Adrenal gland (tissue), 12 donors: ENCODE measurements around the gene VAPB. TPM values are rescaled to one million over a fixed set of nuclear protein-coding genes. Genes with fewer than 3 reads are reported as not detected.

ENCODE experiments used
- DNase-seq, 7 donors: peaks; one replicate each; pipeline ENCODE4 v3.0.0-alpha.2; 2019 to 2020
- H3K27ac ChIP-seq, 5 donors: fragments of 200-600 bp; sonication (generic) in 4 of 5; 1 replicate in 3 of 5; 2 replicates in 2 of 5; pipeline versions ENCODE4 v1.5.1 to v1.8.0; 2016 to 2020; ENCODE audit warnings: mild to moderate bottlenecking in 1 of 5
- H3K27me3 ChIP-seq: fragments of 200-600 bp; 2 replicates; pipeline ENCODE4 v1.8.0; 2021
- H3K36me3 ChIP-seq, 2 donors: fragments of 200-600 bp; replicated peaks in 1 of 2; 1 replicate in 1 of 2; 2 replicates in 1 of 2; pipeline versions ENCODE4 v1.5.1 to v1.8.0; 2018 to 2022
- H3K4me1 ChIP-seq, 2 donors: fragments of 200-600 bp; replicated peaks in 1 of 2; 1 replicate in 1 of 2; 2 replicates in 1 of 2; pipeline versions ENCODE4 v1.5.1 to v1.8.0; 2018 to 2021
- H3K4me3 ChIP-seq, 4 donors: fragments of 200-600 bp; sonication (generic) in 3 of 4; one replicate each; pipeline ENCODE4 v1.5.1; 2016 to 2018
- H3K9me3 ChIP-seq, 3 donors: fragments of 200-600 bp; sonication (generic) in 1 of 3; replicated peaks in 1 of 3; 1 replicate in 2 of 3; 2 replicates in 1 of 3; pipeline versions ENCODE4 v1.5.1 to v1.8.0; 2016 to 2021
- CTCF ChIP-seq, 6 experiments: fragments of 450-650 bp in 4 of 6; fragments of 200-600 bp in 2 of 6; sonication (generic) in 1 of 6; IDR thresholded peaks; 1 replicate in 5 of 6; 2 replicates in 1 of 6; pipeline versions ENCODE4 v1.5.1 to v1.8.0; 2016 to 2021; ENCODE audit warnings: antibody characterized with exemption in 6 of 6, mild to moderate bottlenecking in 2 of 6, moderate library complexity in 1 of 6
- POLR2A ChIP-seq, 2 donors: fragments of 450-650 bp; IDR thresholded peaks; one replicate each; pipeline ENCODE4 v1.6.1; 2017; ENCODE audit warnings: antibody characterized with exemption in 2 of 2, mild to moderate bottlenecking in 2 of 2, moderate library complexity in 1 of 2
- whole genome bisulfite sequencing, 4 donors: extraction: QIAGEN DNeasy Blood & Tissue Kit in 2 of 4; methylation state at CpG; one replicate each; pipeline versions ENCODE4 v1.1.5 to v1.1.7; 2013 to 2017; 5-methylcytosine and 5-hydroxymethylcytosine counted together
- intact Hi-C, 2 donors: fragments of 100-400 bp; cut with DNase I; formaldehyde crosslinking; loops; one replicate each; pipeline versions ENCODE4 v1.14.1 to v1.15.0; 2022 to 2023
- polyA plus RNA-seq, 3 donors: library from polyadenylated mRNA; stranded (reverse); fragments of 200-250 nt in 2 of 3; fragments of 350-450 nt in 1 of 3; fragmentation: Illumina TruSeq in 1 of 3; extraction: RNeasy Lipid Tissue Mini Kit (QIAGEN cat#74804) in 1 of 3; gene quantifications; one replicate each; pipeline ENCODE4 v1.2.3, GENCODE V29; 2013 to 2014
- total RNA-seq, 9 donors: library from RNA; depleted of rRNA in 4 of 9; stranded (reverse); fragments of >200 nt in 4 of 9; fragments of 120-200 nt in 1 of 9; fragmentation: NEBNext Ultra II Directional in 1 of 9; extraction: Animal tissue kit (Norgen Biotek cat#: 25700) in 1 of 9; gene quantifications; one replicate each; pipeline versions ENCODE4 v1.1.0 to v1.2.4, GENCODE V29; 2013 to 2023
- donor health status: healthy with polysubstance abuse.
- donor health status: Bipolar disorder and iron deficiency.
- donor health status: DM: yes; HTN: yes; CAD: no.
- donor health status: DM: no; HTN: no; CAD: no.
- donor health status: DM: no; HTN: no; CAD: no.
- donor health status: DM: yes; HTN: yes; CAD: no.

The VAPB gene
- total and polyA plus RNA-seq, 12 donors: 24.6 to 162 (median 40.3) TPM

- no peaks in the 10 kb centered on the region for H3K27me3 ChIP-seq
- intact Hi-C loops: no loop called here
- H3K4me1 ChIP-seq: peaks cover 48 to 57% of the 10 kb centered on the region in 2 donors
- TF ChIP-seq POLR2A (IDR thresholded peaks at IDR 0.05) (no peak), CTCF (IDR thresholded peaks at IDR 0.05) (no peak)
- H3K36me3 ChIP-seq: no peaks in the 10 kb centered on the region
- 34 to 46% (median 39%) methylated on average over 4 of the region's 4 CpGs for WGBS, 4 donors
- no peak for DNase-seq
- peak overlapping the region in 4 of 5 donors; percentile 15 to 67 (median 51) for H3K27ac ChIP-seq
- H3K4me3 ChIP-seq: no peak overlapping the region
- no peaks in the 10 kb centered on the region for H3K9me3 ChIP-seq
Observed at GRCh38 chr20:58406422-58407001, 17.5 kb downstream of the VAPB start.

- intact Hi-C loops: no loop called here
- Histone ChIP-seq H3K36me3 (no peaks in the 10 kb centered on the region), H3K4me1 (peaks cover 52 to 55% of the 10 kb centered on the region in 2 donors), H3K27me3 (no peaks in the 10 kb centered on the region), H3K27ac (peak overlapping the region; percentile 61 to 70 (median 67)), H3K4me3 (no peak overlapping the region), H3K9me3 (no peaks in the 10 kb centered on the region)
- 10 to 23% (median 15%) methylated on average over 4 of the region's 4 CpGs for WGBS, 4 donors
- no peak for DNase-seq
- TF ChIP-seq POLR2A (IDR thresholded peaks at IDR 0.05) (no peak), CTCF (IDR thresholded peaks at IDR 0.05) (no peak)
Observed at GRCh38 chr20:58407201-58407873, 18.3 kb downstream of the VAPB start.

GRCh38 chr20:58407966-58408557 is 19.0 kb downstream of the VAPB start:
- Histone ChIP-seq H3K4me1 (peaks cover 52 to 60% of the 10 kb centered on the region in 2 donors), H3K27ac (peak overlapping the region; percentile 61 to 70 (median 67))
- WGBS, 4 donors: 44 to 54% (median 48%) methylated on average over 2 of the region's 2 CpGs

More at GRCh38 chr20:58407966-58408557, 19.0 kb downstream of the VAPB start:
- Histone ChIP-seq H3K36me3 (no peaks in the 10 kb centered on the region), H3K4me3 (no peak overlapping the region), H3K9me3 (no peaks in the 10 kb centered on the region), H3K27me3 (no peaks in the 10 kb centered on the region)
- DNase-seq: no peak
- TF ChIP-seq POLR2A (IDR thresholded peaks at IDR 0.05) (no peak), CTCF (IDR thresholded peaks at IDR 0.05) (no peak)
- intact Hi-C loops: no loop called here
